ENCODE measurements around the gene MAGEF1.

Gene MAGEF1

DNA sequence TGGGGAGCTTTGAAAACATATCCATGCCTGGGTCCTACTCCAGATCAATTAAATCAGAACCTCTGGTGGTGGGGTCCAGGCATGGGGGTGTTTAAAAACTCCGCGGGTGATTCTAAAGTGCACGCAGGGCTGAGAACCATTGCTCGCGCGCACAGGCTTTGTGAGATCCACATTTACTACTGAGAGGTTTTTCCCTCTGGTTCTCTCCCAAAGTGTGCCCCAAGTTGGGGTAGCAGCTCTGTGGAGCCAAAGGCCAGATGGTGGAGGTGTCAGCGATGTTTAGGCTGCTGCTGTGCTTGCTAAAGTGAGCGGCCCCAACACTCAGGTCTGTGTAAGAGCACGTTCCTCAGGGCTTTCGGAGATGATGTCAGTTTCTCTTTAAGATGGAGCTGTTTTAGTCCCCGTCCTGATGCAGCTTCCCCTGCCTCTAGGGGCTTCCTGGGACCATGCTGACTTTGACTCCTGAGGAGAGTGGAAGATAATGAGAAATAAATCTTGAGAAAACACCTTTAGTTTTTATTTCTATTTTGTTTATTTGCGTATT is 13.4 kb upstream of the MAGEF1 start:
- no peak for DNase-seq (ENCODE audit: low read depth)

DNA sequence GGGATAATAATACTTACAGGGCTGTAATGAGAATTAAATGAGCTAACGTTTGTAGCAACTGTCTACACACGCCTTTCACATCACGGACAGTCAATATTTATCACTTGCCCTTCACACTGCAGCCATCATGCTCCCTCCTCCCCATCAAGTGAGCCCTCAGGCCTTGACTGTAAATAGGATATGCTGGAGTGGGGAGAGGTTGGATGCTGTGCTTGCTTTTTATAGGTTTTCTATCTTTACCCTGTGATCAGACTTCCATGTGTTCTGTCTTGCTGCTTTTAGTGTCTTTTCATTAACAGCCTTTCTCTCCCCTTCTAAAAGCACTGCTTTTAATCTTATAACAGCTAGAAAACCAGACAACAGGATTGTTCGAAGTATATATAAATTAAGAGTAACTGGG is 12.8 kb upstream of the MAGEF1 start:
- no peak for DNase-seq (ENCODE audit: low read depth)

DNA sequence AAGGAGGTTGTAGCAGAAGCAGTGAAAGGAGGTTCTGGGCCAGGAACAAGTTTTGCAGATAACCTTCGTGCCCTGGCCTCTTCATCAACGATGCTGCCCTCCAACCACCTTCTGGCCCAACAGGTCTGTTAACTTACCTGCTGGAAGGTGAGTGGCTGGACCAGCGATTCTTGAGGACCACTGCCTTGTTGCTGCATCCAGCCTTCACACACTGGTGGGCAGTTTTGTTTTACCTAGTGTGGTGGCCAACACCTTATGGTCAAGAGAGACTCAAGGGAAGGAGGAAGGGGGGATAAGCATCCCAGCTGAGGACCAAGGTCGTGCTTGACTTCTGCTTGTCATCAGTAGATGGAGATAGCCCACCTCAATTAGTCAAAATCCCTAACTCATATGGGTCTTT is 7.8 kb upstream of the MAGEF1 start:
- no peak for DNase-seq (ENCODE audit: low read depth)

DNA sequence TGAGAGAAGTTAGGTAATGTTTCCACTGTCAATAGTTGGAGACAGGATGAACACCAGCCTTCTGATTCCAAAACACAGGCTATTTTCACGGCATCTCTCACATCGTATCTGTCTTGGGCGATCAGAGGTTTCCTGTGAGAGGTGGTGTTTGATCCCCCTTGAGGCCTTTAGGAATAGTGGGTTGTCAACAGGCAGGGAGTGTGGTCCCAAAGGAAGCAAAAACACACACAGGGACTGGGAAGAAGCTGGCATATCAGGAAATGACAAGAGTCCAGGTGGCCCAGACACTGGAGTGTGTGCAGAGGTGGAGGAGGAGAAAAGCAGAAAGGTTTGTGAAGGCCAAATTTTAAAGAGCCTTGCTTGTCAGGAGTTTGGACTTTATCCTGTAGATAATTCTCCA is 6.6 kb upstream of the MAGEF1 start:
- DNase-seq (ENCODE audit: low read depth): no peak

DNA sequence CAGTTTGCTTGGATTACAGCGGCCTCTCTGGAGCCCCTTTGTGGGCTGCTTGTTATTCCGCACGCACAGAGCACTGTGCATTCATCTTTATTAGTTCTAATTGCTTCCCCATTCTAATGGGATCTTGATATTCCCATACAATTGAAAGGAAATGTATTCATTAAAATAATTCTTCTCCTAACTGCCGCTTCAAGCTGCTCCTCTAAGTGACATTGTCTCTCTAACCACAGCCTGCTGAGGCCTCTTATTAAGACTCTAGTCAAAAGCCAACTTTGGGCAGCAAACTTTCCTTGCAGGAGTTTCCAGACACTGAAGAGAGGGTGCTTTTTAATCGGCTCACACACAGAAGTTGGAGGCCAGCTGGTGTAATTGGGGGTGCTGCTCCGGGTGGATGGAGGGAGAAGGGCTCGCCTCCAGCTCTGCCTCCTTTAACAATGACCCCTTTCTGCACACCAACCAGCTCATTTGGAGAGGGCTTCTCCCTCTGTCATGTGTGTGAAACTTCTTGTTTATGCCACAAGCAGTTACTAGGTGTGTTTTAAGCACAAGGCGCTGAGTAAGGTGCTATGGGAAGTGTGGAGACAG is 5.6 kb upstream of the MAGEF1 start:
- DNase-seq (ENCODE audit: low read depth): no peak

DNA sequence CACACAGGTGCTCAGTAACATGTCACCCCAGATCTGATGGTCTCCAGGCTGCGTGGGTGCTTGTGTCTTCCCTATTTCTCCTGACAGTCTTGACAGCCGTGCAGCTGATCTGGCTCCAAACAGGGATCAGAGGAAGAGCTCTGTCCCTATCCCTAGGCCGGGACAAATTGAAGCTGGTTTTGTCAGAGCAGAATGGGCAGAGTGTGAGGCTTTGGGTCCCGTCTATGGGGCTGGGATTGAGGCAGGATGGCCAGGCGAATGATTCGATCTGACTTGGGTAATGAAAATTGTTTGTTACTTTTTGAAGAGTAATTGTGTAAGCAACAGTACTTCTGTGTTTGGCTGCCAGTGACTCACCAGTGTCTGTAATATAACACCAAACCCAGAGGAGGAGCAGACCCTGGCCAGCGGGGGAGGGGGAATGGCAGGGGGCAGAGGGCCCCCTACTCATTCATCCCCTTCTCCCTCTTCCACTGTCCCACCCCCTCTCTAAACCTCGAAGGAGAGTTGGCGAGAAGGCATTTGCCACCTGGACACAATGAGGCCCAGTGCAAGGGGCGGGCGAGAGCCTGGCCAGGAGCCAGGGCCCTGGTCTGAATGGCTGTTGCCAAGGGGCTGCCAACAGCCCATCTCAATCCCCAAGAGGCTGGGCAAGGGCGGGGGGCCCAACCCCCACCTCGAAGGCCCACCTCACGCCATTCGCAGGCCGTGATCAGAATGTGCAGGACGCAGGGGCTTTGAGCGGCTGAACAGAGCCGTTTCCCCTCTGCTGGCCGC is 4.9 kb upstream of the MAGEF1 start:
- DNase-seq (ENCODE audit: low read depth): no peak

DNA sequence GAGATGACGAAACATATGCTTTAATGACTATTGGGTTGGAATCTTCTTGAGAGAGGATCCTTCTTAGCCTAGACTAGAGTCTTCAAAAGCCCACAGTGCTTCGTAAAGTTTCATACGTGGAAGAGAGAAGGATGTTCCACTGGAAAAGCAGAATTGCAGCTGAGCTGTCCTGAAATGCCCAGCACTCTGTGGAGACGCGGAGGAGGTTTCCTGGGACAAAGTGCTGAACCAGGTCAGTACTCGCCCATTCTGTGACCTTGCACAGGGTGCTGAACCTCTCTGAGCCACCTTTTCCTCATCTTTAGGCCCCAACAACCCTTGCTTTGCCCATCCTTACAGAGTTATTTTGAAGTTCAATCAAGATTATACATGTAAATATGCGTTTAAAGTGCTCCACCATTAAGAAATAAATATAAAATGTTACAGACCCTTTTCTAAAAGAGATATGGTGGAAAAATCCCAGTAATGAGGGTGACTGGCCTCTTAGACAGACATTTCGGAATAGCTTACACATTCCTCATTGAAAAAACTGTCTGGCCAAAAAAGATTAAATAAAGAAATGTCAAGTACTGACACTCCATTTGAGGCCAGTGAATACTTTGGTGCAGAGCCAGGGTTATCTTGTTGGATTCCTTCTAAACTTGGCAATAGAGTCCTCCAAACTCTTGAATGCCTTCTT is 4.2 kb upstream of the MAGEF1 start:
- DNase-seq (ENCODE audit: low read depth): no peak

DNA sequence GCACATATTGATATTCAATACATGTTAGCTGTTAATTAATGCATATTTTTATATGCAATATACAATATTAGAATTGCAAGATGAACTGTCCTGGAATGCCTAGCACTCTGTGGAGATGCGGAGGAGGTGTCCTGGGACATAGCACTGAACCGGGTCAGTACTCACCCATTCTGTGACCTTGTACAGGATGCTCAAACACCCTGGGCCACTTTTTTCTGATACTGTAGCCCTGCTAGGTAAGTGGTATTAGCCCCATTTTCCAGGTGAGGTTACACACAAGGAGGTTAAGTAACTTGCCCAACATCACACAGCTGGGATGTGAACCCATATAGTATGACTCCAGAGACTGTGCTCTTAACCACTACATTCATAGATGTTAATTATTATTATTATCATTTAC is 1.7 kb upstream of the MAGEF1 start:
- DNase-seq (ENCODE audit: low read depth): no peak

DNA sequence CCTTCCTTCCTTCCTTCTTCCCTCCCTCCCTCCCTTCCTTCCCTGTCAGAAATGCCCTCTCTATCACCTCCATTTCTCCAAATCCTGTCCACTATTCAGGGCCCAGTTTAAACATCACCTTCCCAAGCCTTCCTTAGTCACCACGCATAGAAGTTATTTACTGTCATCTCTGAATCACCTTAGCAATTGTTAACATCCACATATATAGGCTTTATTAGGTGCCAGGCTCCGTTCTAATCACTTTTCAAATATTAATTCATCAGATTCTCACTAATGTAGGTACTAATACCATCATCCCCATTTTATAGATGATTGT is 1.1 kb upstream of the MAGEF1 start:
- no peak for DNase-seq (ENCODE audit: low read depth)

DNA sequence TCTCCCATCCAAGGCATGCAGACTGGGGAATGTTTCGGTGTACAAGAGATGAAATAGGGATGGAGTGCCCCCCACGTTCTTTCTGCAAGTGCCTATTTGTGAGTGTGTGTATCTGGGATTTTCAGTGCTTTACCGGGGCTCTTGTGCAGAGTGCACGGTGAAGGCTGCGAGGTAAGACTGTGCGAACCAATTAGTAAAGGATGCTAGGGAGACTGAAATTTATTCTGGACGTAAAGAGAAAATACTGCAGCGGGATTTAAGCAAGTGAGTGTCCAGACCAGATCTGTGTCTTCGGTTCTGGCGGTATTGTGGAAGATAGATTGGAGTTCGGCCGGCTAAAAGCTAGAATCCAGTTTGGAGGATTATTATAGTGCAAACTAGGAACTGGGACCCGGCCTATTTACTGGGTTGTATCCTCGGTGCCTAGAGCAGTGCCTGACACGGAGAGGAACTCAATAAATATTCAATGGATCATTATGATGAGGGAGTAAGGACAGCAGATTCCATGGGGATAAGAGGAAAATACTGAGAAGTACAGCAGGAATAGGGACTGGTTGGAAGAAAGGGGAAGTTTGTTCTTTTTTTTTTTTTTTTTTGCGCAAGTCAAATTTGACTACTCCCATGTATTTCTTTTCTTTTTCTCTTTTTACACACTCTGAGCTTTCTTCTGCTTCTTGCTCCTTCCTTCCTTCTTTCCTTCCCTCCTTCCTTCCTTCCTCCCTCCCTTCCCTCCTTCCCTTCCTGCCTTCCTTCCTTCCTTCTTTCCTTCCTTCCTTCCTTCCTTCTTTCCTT is 580 bp upstream of the MAGEF1 start:
- DNase-seq (ENCODE audit: low read depth): no peak

DNA sequence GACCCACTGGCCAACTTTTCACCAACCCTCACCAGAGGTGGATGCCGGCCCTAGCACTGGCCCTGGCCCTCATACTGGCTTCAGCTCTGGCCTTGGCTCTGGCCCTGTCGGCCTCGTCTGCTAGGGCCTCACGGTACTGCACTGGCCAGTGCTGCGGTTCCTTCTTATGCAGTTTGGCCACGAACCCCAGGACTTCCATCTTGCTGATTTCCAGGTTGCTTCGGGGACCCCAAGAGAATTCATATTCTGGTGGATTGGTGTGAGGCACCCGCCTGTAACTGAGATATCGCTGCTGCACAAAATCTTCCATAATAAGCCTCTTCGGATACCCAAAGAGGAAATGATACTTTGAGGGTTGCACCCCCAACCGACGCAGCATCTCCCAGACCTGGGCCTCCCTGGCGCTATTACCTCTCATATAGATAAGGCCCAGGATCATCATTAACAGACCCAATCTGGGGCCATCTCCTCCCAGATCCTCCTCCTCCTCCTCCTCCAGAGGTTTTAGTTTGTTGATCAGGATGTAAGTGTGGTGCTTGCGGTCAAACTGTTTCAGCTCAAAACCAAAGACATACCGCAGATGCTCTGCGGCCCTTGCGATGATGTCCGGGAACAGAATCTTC is 883 bp downstream of the MAGEF1 start:
- DNase-seq (ENCODE audit: low read depth): no peak

DNA sequence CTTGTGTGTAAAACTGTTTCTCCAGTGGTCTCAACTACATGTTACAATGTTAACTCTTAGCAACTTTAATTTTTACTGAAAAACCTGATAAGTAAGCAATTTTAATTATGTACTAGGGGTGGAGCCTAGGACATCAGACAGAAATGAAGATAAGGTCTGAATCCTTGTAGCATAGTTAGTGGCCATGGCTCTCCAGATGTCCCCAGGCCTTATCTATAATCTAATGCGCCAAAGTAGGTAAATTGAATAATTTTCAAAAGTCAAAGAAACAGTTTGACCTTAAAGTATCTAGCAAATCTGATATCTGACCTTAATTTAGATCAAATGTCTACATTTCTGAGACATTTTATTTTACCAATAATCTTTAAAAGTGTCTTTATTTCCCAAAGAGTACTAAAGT is 8.2 kb downstream of the MAGEF1 start:
- DNase-seq (ENCODE audit: low read depth): no peak

DNA sequence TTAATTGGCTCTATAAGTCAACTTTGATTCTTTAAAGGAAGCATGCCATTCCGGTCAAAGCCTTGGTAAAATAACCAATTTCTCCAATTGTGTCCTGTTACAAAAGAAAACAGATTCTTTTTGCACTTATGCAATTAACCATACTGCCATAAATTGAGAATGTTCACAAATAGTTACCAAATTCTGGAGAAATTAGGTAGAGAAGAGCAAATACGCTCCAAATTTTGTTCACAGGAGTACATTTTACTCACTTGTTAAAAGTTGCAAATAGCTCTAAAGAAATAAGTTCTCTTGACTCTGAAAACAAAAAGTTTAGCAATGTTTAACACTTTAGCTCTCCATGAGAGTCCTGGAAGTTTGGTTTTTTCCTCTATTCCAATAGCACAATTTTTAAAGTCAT is 11.1 kb downstream of the MAGEF1 start:
- no peak for DNase-seq (ENCODE audit: low read depth)

DNA sequence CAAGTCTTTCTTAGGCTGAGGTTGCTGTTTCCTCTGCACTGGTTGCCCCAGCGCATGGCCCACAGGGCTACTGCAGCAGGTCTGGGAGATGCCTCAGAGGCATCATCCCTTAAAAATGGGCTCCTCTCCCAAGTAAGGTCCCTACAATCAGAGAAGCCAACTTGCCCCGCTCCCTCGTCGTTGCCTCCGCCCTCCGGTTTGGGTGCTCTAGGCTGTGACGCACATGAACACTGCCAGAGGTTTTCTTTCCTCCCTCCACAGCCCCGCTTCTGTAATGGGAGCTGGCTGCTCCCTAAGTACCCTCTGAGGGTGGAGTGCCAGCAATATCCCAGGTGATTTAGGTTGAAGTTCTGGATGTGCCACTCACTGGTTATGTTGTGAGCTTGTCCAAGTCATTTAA is 14.0 kb downstream of the MAGEF1 start:
- DNase-seq (ENCODE audit: low read depth): no peak

DNA sequence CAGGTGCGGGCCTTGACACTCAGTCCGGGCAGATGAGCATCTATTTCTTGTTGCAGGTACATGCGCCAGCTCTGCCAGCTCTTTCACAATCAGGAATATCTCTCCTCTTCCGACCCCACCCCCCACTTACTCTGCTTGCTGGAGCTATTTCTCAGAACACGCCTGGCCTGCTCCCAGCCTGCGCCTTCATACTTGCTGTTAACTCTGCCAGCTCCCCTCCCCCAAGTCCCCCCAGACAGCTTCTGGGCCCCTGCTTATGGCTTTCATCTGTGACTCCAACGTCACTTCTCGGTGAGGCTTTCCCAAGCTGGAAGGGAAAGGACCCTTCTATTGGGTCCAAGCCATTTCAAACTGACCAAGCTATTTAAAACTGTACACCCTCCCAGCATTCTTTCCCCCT is 15.2 kb downstream of the MAGEF1 start:
- DNase-seq (ENCODE audit: low read depth): no peak

DNA sequence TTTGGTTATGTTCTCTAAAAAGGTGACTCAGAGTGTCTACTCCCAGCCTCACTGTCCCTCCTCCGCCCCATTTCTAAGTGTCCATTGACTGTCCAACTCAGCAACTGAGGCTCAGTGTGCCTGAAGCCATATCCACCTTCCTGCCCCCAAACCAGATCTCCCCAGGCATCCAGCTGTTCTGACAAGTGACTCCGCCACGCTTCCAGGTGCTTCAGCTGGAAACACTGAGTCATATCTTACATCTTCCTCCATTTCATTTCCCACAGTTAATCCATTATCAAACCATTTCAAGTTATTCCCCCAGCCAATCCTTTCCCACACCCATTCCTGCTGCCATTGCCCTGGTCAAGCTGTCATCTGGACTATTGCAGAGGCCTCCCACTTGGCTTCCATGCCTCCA is 17.1 kb downstream of the MAGEF1 start:
- DNase-seq (ENCODE audit: low read depth): no peak

DNA sequence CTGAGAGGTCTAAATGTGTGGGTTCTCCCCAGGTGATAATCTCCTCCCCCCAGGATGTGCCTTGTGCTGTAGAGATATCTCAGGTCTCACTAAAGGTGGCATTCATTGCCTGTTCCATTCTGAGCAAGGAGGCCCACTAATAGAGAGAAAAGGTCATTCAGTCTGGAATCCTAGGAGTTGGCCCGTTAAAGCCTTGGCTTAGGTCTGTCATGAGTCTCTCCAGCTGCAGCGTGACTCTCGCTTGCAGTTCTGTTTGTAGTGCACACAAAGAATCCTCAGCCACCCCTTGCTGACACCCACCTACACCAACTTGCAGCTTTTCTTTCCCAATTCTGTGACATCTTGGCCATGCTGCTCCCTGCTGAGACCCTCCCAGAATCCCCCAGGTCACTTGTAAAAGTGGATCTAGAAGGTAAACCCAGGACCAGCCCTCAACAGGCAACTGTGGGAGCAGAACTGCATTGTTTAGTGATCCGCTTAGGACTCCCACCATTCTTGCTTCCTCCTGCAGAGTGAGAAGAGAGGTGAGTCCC is 17.7 kb downstream of the MAGEF1 start:
- DNase-seq (ENCODE audit: low read depth): no peak

DNA sequence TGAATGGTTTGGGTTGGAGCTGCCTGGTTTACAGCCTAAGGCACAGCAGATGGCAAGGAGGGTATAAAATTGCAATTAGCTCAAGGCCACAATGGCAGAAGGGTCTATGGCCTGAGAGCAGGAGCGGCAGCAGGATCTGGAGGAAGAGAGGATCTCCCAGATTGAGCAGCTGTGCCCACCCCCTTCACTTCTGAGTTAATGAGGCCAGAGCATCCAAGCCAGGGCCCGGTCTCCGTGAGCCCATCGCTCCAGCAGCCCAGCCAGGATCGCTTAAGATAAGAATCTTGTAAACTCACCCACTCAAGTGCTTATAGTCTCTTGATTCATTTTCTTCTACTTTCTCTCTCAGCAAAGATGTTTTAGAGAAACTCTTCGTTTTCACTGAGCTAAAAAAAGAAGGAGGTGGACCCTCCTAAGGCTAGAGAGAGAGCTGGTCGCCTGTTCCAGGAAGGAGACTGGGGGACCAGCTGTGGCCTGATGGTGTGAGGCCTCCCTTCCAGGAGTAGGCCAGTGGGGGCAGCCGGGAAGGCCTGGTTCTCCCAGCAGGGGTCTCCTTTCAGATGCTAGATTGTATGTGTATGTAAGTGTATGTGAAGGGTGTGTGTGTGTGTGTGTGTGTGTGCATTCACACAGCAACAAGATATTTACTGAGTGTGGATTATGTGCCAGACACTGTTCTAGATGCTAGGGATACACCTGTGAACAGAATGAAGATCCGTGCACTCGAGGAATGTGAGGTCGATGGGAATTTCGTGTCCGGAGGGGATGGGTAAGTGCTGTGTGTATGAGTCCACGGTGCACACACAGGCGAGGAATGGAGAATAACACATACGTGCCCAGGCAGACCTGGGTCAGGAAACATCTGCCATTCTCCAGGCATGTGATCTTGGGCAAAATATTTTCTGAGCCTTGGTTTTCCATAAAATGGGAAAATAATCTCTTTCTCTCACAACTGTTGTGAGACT is 18.6 kb downstream of the MAGEF1 start:
- no peak for DNase-seq (ENCODE audit: low read depth)

DNA sequence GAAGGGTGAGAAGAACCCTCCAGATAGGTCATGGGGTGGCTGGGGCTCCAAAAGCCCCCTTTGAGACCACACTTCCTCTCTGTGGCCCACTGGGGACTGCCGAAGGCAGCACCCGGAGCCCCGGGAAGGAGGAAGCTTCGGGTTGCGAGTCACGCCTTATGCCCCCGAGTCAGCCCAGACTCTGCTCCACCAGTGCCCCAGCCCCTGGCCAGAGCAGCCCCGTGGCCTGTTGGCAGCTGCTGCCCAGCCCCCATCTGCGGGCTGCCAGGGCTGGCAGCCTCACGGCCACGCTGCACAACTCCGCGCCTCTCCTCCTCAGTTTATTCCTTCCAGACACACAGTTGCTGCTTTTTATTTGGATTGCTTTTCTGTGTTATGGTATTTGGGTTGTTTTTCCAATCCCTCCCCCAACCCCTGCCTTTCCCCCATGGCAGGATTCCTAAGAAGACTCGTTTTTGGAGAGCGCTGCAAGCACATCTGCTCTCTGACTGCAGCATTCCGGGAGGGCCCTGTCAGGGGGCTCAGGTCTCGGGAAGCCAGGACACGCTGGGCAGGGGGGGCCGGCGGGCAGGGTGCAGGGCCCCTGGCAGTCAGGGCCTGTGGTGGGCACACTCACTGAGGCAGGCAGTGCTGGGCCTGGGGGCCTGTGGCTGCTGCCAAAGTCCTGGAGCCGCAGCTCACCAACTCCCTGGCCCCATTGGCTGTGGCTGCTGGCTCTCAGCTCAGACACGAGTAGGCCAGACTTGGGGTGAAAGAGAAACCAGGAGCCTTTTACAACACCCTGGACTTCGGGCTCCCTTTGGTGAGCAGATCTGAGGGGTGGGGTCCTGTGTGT is 20.2 kb downstream of the MAGEF1 start:
- no peak for DNase-seq (ENCODE audit: low read depth)

Measured in T follicular helper cell (primary cell).